Measurements from ENCODE around the gene NADSYN1. TPM values are rescaled to one million over a fixed set of nuclear protein-coding genes. Genes with fewer than 3 reads are reported as not detected.
"Not testable (repeated sequence)": the region's sequence is repeated elsewhere in the genome, so short reads cannot be mapped to it uniquely, and the experiment has no call there.

NADSYN1 gene
- total RNA-seq, 1 donor from 2014 or later: 66.6 TPM

GRCh38 chr11:71538666-71538990 is 85.6 kb downstream of the NADSYN1 start:
- Mint-ChIP-seq H3K36me3 (peaks cover 3% of the 10 kb centered on the region), H3K4me3 (no peak overlapping the region), H3K4me1 (ENCODE audit: unreplicated experiment) (peaks cover 15% of the 10 kb centered on the region), H3K27ac (no peak overlapping the region), H3K9me3 (no peaks in the 10 kb centered on the region), H3K27me3 (peaks cover 3% of the 10 kb centered on the region)
- DNase-seq (ENCODE audit: extremely low spot score, unreplicated experiment): no peak
- TF ChIP-seq, protein P1, sequence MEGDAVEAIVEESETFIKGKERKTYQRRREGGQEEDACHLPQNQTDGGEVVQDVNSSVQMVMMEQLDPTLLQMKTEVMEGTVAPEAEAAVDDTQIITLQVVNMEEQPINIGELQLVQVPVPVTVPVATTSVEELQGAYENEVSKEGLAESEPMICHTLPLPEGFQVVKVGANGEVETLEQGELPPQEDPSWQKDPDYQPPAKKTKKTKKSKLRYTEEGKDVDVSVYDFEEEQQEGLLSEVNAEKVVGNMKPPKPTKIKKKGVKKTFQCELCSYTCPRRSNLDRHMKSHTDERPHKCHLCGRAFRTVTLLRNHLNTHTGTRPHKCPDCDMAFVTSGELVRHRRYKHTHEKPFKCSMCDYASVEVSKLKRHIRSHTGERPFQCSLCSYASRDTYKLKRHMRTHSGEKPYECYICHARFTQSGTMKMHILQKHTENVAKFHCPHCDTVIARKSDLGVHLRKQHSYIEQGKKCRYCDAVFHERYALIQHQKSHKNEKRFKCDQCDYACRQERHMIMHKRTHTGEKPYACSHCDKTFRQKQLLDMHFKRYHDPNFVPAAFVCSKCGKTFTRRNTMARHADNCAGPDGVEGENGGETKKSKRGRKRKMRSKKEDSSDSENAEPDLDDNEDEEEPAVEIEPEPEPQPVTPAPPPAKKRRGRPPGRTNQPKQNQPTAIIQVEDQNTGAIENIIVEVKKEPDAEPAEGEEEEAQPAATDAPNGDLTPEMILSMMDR (conservative IDR thresholded peaks at IDR 0.05): no peak

DNA sequence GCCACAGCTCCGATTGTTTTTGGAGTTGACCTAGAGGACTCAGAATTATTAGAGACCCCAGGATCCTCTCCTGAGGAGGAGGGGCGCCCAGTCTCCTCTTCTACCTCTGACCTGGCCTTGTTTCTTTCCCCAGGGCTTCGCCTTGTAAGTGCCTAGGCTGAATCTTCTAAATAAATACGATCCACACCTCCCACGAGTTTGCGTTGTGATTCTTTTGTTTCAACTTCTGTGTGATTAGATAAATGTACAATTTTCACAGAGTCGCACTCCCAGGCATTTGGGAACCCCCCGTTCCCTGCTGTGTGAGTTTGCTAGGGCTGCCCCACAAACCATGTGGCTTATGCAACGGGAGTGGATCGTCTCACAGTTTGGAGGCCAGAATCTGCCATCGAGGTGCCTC is 86.0 kb downstream of the NADSYN1 start:
- Mint-ChIP-seq H3K27ac (no peak overlapping the region), H3K4me3 (no peak overlapping the region), H3K36me3 (peaks cover 3% of the 10 kb centered on the region), H3K27me3 (peaks cover 6% of the 10 kb centered on the region), H3K4me1 (ENCODE audit: unreplicated experiment) (peaks cover 18% of the 10 kb centered on the region), H3K9me3 (no peaks in the 10 kb centered on the region)
- no peak for DNase-seq (ENCODE audit: extremely low spot score, unreplicated experiment)
- TF ChIP-seq, protein P1 (conservative IDR thresholded peaks at IDR 0.05): no peak

DNA sequence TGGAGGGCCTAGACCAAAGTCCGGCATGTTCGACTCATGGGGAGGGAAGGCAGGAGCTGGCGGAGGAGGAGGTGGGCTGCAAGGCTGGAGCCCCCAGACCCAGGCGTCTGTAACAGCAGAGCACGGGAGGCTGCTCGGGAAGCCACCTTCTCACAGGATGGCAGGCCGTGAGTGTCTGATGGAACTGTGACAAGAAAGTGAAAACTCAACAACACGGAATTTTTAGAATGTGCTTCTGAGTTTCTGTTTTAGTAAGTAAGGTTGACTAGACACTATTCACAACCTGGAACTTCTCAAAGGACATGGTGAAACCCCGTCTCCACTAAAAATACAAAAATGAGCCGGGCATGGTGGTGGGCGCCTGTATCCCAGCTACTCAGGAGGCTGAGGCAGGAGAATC is 87.0 kb downstream of the NADSYN1 start:
- not testable (repeated sequence) for DNase-seq (ENCODE audit: extremely low spot score, unreplicated experiment); H3K4me3 Mint-ChIP-seq; H3K9me3 Mint-ChIP-seq; H3K27me3 Mint-ChIP-seq; H3K27ac Mint-ChIP-seq; H3K36me3 Mint-ChIP-seq
- peaks cover 26% of the 10 kb centered on the region for H3K4me1 Mint-ChIP-seq (ENCODE audit: unreplicated experiment)

GRCh38 chr11:71540521-71541304 is 87.7 kb downstream of the NADSYN1 start:
- H3K27ac Mint-ChIP-seq; H3K36me3 Mint-ChIP-seq; H3K27me3 Mint-ChIP-seq; H3K9me3 Mint-ChIP-seq; H3K4me3 Mint-ChIP-seq; DNase-seq (ENCODE audit: extremely low spot score, unreplicated experiment): not testable (repeated sequence)
- H3K4me1 Mint-ChIP-seq (ENCODE audit: unreplicated experiment): peaks cover 26% of the 10 kb centered on the region

DNA sequence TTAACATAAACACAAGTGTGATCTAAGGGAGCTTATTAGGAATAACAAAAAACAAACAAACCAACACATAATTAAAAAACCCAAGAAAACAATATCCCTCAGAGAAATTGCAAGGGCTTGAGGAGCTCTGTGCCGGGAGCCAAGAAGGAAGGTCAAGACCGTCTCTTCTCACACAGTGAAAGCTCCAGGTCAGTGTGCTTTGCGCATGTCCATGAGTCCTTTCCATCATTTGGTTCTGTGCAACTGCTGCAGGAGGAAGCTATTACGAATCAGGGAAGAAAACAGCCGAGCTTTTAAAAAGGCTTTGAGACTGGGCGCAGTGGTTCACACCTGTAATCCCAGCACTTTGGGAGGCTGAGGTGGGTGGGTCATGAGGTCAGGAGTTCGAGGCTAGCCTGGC is 89.4 kb downstream of the NADSYN1 start:
- no peak for DNase-seq (ENCODE audit: extremely low spot score, unreplicated experiment)
- Mint-ChIP-seq H3K4me1 (ENCODE audit: unreplicated experiment) (peaks cover 26% of the 10 kb centered on the region), H3K9me3 (peaks cover 8% of the 10 kb centered on the region), H3K36me3 (peaks cover 3% of the 10 kb centered on the region), H3K27me3 (peaks cover 10% of the 10 kb centered on the region), H3K27ac (no peak overlapping the region), H3K4me3 (no peak overlapping the region)
- TF ChIP-seq, protein P1 (conservative IDR thresholded peaks at IDR 0.05): no peak

GRCh38 chr11:71542879-71543777 is 90.1 kb downstream of the NADSYN1 start:
- H3K4me3 Mint-ChIP-seq: no peak overlapping the region
- peaks cover 26% of the 10 kb centered on the region for H3K4me1 Mint-ChIP-seq (ENCODE audit: unreplicated experiment)
- no peak for DNase-seq (ENCODE audit: extremely low spot score, unreplicated experiment)
- peaks cover 8% of the 10 kb centered on the region for H3K9me3 Mint-ChIP-seq
- H3K36me3 Mint-ChIP-seq: peaks cover 3% of the 10 kb centered on the region
- TF ChIP-seq, protein P1 (conservative IDR thresholded peaks at IDR 0.05): no peak
- H3K27ac Mint-ChIP-seq: no peak overlapping the region
- peaks cover 15% of the 10 kb centered on the region for H3K27me3 Mint-ChIP-seq
